GM23248 (cell line): ENCODE data around the gene CCL25. TPM values are rescaled to one million over a fixed set of nuclear protein-coding genes. Genes with fewer than 3 reads are reported as not detected.

Source experiments
- DNase-seq: peaks from one replicate; pipeline ENCODE4 v3.0.0-alpha.2; 2015
- H2AFZ ChIP-seq: fragments of 200-600 bp; sonication (generic); 2 replicates; pipeline ENCODE4 v1.6.1; 2016; ENCODE audit warnings: antibody characterized with exemption
- H3F3A ChIP-seq: fragments of 200-600 bp; sonication (generic); 2 replicates; pipeline ENCODE4 v1.6.1; 2016; ENCODE audit warnings: mild to moderate bottlenecking, antibody characterized with exemption, mixed run types; ENCODE audit not compliant: insufficient read depth
- H3K27ac ChIP-seq: fragments of 200-600 bp; sonication (generic); 2 replicates; pipeline ENCODE4 v1.5.1; 2016; ENCODE audit warnings: mild to moderate bottlenecking
- H3K27me3 ChIP-seq: fragments of 200-600 bp; sonication (generic); replicated peaks from 2 replicates; pipeline ENCODE4 v1.6.1; 2016; ENCODE audit warnings: mild to moderate bottlenecking; ENCODE audit not compliant: insufficient read depth
- H3K36me3 ChIP-seq: fragments of 200-600 bp; sonication (generic); 2 replicates; pipeline ENCODE4 v1.6.1; 2016; ENCODE audit warnings: low read depth, mild to moderate bottlenecking
- H3K4me1 ChIP-seq: fragments of 200-600 bp; sonication (generic); 2 replicates; pipeline ENCODE4 v1.6.1; 2016; ENCODE audit warnings: mild to moderate bottlenecking; ENCODE audit not compliant: insufficient read depth
- H3K4me2 ChIP-seq: fragments of 200-600 bp; sonication (generic); one replicate; pipeline ENCODE4 v1.6.1; 2016; ENCODE audit warnings: mild to moderate bottlenecking; ENCODE audit not compliant: unreplicated experiment
- H3K4me3 ChIP-seq: fragments of 200-600 bp; sonication (generic); 2 replicates; pipeline ENCODE4 v1.5.1; 2016; ENCODE audit warnings: mild to moderate bottlenecking
- H3K79me2 ChIP-seq: fragments of 200-600 bp; sonication (generic); 2 replicates; pipeline ENCODE4 v1.6.1; 2016; ENCODE audit warnings: mild to moderate bottlenecking; ENCODE audit not compliant: insufficient read depth
- H3K9ac ChIP-seq: fragments of 200-600 bp; sonication (generic); 2 replicates; pipeline ENCODE4 v1.6.1; 2016; ENCODE audit warnings: mild to moderate bottlenecking
- H3K9me2 ChIP-seq: fragments of 200-600 bp; sonication (generic); 2 replicates; pipeline ENCODE4 v1.6.1; 2016; ENCODE audit warnings: mixed run types, mild to moderate bottlenecking, moderate library complexity; ENCODE audit not compliant: insufficient read depth
- H3K9me3 ChIP-seq: fragments of 200-600 bp; sonication (generic); one replicate; pipeline ENCODE4 v1.6.1; 2017; ENCODE audit warnings: low read depth
- H4K20me1 ChIP-seq: fragments of 200-600 bp; sonication (generic); 2 replicates; pipeline ENCODE4 v1.6.0; 2016; ENCODE audit not compliant: insufficient read depth
- EZH2 ChIP-seq: fragments of 200-600 bp; sonication (generic); IDR thresholded peaks from 2 replicates; pipeline ENCODE4 v1.6.1; 2018; ENCODE audit warnings: antibody characterized with exemption, mild to moderate bottlenecking; ENCODE audit not compliant: insufficient read depth, poor library complexity, severe bottlenecking
- EZH2phosphoT487 ChIP-seq: fragments of 200-600 bp; sonication (generic); IDR thresholded peaks from 2 replicates; pipeline ENCODE4 v1.6.1; 2018; ENCODE audit warnings: antibody characterized with exemption, moderate library complexity, mild to moderate bottlenecking, low read depth; ENCODE audit not compliant: insufficient read depth
- WGBS, 2 experiments: methylation state at CpG; one replicate each; pipeline ENCODE4 v1.1.6; 2015 to 2017; ENCODE audit warnings: low lambda C conversion rate in 2 of 2, low coverage in 1 of 2; ENCODE audit errors: missing lambda C conversion rate in 2 of 2; 5-methylcytosine and 5-hydroxymethylcytosine counted together
- in situ Hi-C: fragments of 300-500 bp; cut with MboI; formaldehyde crosslinking; loops from 2 replicates; pipeline ENCODE4 v1.15.0; 2020
- polyA plus RNA-seq: library from polyadenylated mRNA; unstranded; fragments of >200 nt; fragmentation: Nextera tagmentation; extraction: Ambion mirVana; gene quantifications from 2 replicates; pipeline ENCODE4 v1.2.1, GENCODE V29; 2016
- total RNA-seq: library from RNA; depleted of rRNA; stranded (reverse); fragments of >200 nt; shearing (Covaris generic); gene quantifications from 2 replicates; pipeline ENCODE4 v1.2.3, GENCODE V29; 2014

The CCL25 gene
- total and polyA plus RNA-seq, 2 experiments from 2014 or later: not detected

DNA sequence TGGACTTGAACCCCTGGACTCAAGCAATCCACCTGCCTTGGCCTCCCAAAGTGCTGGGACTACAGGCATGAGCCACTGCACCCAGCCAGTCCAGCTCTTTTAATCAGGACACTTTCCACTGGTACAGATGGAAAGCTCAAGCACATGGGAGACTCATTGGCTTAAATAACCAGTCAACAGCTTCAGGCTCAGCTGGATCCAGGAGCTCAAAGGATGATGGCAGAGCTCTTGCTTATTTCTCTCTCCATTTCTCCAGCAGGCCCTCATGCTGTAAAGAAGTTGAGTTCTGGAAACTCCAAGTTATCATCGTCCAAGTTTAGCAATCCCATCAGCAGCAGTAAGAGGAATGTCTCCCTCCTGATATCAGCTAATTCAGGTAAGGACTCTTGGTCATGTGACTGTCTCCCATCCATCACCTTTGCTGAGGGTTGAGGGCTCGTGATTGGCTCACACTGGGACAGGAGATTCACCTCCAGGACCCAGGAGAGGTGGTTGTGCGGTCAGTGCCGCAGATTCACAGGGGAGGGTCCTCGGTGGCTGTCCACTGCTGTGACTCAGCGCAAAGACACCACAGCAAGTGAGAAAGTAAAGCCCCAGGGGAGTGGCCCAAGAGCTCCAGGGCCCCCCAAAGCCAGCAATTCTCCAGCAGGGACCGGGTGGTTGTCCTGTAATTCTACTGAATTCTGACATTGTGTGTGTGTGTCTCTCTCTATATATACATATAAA, 5.1 kb downstream of the CCL25 start:
- DNase-seq: no peak
- no peaks in the 10 kb centered on the region for H3K9me2 ChIP-seq
- H3F3A ChIP-seq: no peaks in the 10 kb centered on the region
- no peak overlapping the region for H2AFZ ChIP-seq
- no peak overlapping the region for H3K4me3 ChIP-seq
- no peaks in the 10 kb centered on the region for H3K4me1 ChIP-seq
- H3K79me2 ChIP-seq: no peaks in the 10 kb centered on the region
- no peak overlapping the region for H3K27ac ChIP-seq
- no peak overlapping the region for H3K4me2 ChIP-seq
- no peak overlapping the region for H3K9ac ChIP-seq
- no peaks in the 10 kb centered on the region for H3K9me3 ChIP-seq
- H3K36me3 ChIP-seq: no peaks in the 10 kb centered on the region
- no peaks in the 10 kb centered on the region for H4K20me1 ChIP-seq
- in situ Hi-C loops: no loop called here
- TF ChIP-seq EZH2phosphoT487 (no peak), EZH2 (no peak)
- 0 out of 2 replicates have a peak, but pooled peaks cover 3% of the 10 kb centered on the region for H3K27me3 ChIP-seq
- WGBS, 2 experiments: 63 to 69% methylated on average over 7 of the region's 7 CpGs

DNA sequence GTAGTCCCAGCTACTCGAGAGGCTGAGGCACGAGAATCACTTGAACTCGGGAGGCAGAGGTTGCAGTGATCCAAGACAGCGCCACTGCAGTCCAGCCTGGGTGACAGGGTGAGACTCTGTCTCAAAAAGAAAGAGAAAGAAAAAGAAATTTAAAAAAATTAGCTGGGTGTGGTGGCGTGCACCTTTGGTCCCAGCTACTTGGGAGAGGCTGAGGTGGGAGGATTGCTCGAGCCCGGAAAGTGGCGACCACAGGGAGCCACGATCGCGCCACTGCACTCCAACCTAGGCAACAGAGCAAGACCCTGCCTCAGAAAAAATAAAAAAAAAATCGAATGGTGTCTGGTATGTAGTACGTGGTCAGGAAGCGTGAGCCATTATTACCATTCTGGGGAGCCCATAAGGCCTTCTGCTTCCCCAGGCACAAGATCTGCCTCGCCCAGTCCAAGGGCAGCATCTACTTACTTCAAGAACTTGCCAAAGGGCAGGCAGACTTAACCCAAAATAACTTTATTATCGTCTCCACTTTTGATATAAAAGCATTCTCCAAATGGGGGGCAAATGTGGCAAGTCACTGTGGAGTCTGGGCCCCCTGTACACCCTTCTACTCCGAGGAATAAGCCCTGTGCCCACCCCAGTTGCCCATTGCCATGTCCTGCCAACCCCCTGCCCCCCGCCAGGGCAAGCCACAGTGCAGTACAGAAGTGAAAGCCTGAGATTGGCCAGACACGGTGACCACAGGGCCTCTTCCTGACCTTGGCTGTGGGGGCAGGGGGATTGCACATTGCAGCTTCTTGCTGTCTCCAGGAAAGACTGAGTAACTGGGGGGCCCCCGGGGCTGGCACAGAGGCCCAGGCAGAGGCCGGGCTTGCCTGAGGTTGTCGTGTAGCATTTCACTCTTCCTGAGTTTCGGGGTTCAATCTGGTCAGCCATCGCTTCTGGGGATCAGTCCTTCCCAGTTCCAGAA, 12.6 kb downstream of the CCL25 start:
- Histone ChIP-seq H3K27ac (no peak overlapping the region), H3K9me2 (no peaks in the 10 kb centered on the region), H3K4me3 (no peak overlapping the region), H3K79me2 (no peaks in the 10 kb centered on the region), H3K4me2 (no peak overlapping the region), H3F3A (no peaks in the 10 kb centered on the region), H3K9ac (no peak overlapping the region), H4K20me1 (no peaks in the 10 kb centered on the region), H3K9me3 (no peaks in the 10 kb centered on the region), H3K4me1 (no peaks in the 10 kb centered on the region), H2AFZ (no peak overlapping the region), H3K36me3 (no peaks in the 10 kb centered on the region), H3K27me3 (no peaks in the 10 kb centered on the region)
- 57 to 59% methylated on average over 21 to 24 of the region's 24 CpGs for WGBS, 2 experiments
- in situ Hi-C loops: no loop called here
- DNase-seq: no peak
- no peak for TF ChIP-seq EZH2phosphoT487
- TF ChIP-seq EZH2: no peak

DNA sequence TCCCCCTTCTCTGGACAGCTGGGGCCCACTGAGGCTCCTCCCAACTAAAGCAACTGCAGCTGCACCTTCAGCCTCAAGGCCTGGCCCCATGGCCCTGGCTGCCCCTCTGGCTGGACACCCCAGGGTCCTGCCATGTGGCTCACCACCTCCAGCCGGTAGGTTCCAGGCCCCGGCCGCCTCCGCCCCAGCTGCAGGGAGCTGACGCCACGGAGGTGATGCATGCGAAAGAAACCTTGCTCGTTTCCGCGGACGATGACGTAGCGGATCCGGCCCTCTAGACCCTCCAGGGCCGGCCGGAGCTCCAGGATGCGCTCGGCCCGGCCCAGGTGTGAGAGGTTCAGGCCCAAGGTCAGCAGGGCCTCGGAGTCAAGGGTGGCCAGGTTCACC, 13.3 kb downstream of the CCL25 start:
- DNase-seq: no peak
- Histone ChIP-seq H3K27ac (no peak overlapping the region), H3K9ac (no peak overlapping the region), H4K20me1 (no peaks in the 10 kb centered on the region), H3K9me2 (no peaks in the 10 kb centered on the region), H3F3A (no peaks in the 10 kb centered on the region), H2AFZ (no peak overlapping the region), H3K4me3 (no peak overlapping the region), H3K9me3 (no peaks in the 10 kb centered on the region), H3K4me2 (no peak overlapping the region), H3K36me3 (no peaks in the 10 kb centered on the region), H3K79me2 (no peaks in the 10 kb centered on the region), H3K27me3 (no peaks in the 10 kb centered on the region), H3K4me1 (no peaks in the 10 kb centered on the region)
- in situ Hi-C loops: no loop called here
- TF ChIP-seq EZH2phosphoT487 (no peak), EZH2 (no peak)
- WGBS, 2 experiments: 72 to 73% methylated on average over 20 of the region's 20 CpGs

DNA sequence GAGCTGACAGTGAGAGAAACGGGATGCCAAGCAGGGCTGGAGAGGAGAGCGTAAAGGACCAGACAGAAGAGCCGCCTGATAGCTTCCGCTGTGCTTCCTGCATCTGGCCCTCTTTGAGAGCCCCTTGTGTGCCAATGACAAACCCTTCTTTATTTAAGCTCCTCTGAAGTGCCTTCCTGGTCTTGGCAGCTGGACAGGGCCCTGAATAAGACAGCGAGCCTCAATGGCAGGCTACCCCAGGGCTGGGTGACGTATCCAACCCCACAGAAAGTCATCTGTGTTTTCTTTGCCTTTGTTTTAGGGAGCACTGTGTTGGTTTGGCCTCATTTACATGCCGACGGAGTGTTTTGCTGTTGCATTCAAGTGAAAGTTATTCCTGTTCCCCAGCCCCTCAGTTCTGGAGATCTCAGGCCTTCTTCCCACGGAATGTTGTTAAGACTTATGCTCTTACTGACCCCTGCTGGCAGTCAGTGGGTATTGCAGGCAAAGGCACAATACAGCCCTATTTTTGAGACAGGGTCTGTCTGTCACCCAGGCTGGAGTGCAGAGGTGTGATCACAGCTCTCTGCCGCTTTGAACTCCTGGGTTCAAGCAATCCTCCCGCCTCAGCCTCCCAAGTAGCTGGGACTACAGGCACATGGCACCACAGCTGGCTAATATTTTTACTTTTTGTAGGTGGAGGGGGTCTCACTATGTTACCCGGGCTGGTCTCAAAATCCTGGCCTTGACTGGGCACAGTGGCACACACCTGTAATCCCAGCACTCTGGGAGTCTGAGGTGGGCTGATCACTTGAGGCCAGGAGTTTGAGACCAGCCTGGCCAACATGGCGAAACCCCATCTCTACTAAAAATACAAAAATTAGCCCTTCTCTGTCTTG, 16.8 kb downstream of the CCL25 start:
- no peaks in the 10 kb centered on the region for H3K36me3 ChIP-seq
- no peak overlapping the region for H3K4me2 ChIP-seq
- no peaks in the 10 kb centered on the region for H3K4me1 ChIP-seq
- TF ChIP-seq EZH2: no peak
- no peak for TF ChIP-seq EZH2phosphoT487
- H3K27ac ChIP-seq: no peak overlapping the region
- no peaks in the 10 kb centered on the region for H3K79me2 ChIP-seq
- H3K9ac ChIP-seq: no peak overlapping the region
- H3K4me3 ChIP-seq: no peak overlapping the region
- no peak overlapping the region for H2AFZ ChIP-seq
- H3F3A ChIP-seq: no peaks in the 10 kb centered on the region
- no peaks in the 10 kb centered on the region for H4K20me1 ChIP-seq
- H3K9me2 ChIP-seq: no peaks in the 10 kb centered on the region
- WGBS, 2 experiments: 53 to 54% methylated on average over 13 of the region's 13 CpGs
- DNase-seq: no peak
- no peaks in the 10 kb centered on the region for H3K9me3 ChIP-seq
- H3K27me3 ChIP-seq: no peaks in the 10 kb centered on the region
- in situ Hi-C loops: no loop called here
